Gastrocnemius medialis (tissue), 4 donors: ENCODE data around the gene DNA2. TPM values are rescaled to one million over a fixed set of nuclear protein-coding genes. Genes with fewer than 3 reads are reported as not detected.

Experiments used
- ATAC-seq, 2 donors: fragments of 150-250 bp; one replicate each; pipeline ENCODE4 v1.9.1; 2016
- DNase-seq, 2 donors: peaks; one replicate each; pipeline ENCODE4 v3.0.0-alpha.2; 2019
- H3K27ac ChIP-seq, 4 donors: fragments of 200-600 bp; sonication (generic); 1 replicate in 1 of 4; 2 replicates in 3 of 4; pipeline ENCODE4 v1.5.1; 2016 to 2018; ENCODE audit warnings: mild to moderate bottlenecking in 2 of 4, moderate library complexity in 1 of 4
- H3K27me3 ChIP-seq, 3 donors: fragments of 200-600 bp; sonication (generic) in 2 of 3; 1 replicate in 1 of 3; 2 replicates in 2 of 3; pipeline versions ENCODE4 v1.5.1 to v1.6.0; 2016 to 2019; ENCODE audit warnings: mild to moderate bottlenecking in 1 of 3, moderate library complexity in 1 of 3
- H3K36me3 ChIP-seq, 2 donors: fragments of 200-600 bp; sonication (generic) in 1 of 2; one replicate each; pipeline ENCODE4 v1.5.1; 2017 to 2018
- H3K4me1 ChIP-seq, 2 donors: fragments of 200-600 bp; sonication (generic) in 1 of 2; one replicate each; pipeline ENCODE4 v1.5.1; 2016 to 2017; ENCODE audit warnings: mild to moderate bottlenecking in 2 of 2
- H3K4me3 ChIP-seq, 4 donors: fragments of 200-600 bp; sonication (generic) in 3 of 4; 1 replicate in 1 of 4; 2 replicates in 3 of 4; pipeline ENCODE4 v1.5.1; 2016 to 2019; ENCODE audit warnings: mild to moderate bottlenecking in 2 of 4
- H3K9me3 ChIP-seq, 3 donors: fragments of 200-600 bp; sonication (generic) in 2 of 3; 1 replicate in 1 of 3; 2 replicates in 2 of 3; pipeline ENCODE4 v1.5.1; 2016 to 2019
- POLR2A ChIP-seq, 2 donors: fragments of 450-650 bp; IDR thresholded peaks; one replicate each; pipeline ENCODE4 v1.6.1; 2017; ENCODE audit warnings: antibody characterized with exemption in 2 of 2, mild to moderate bottlenecking in 2 of 2, moderate library complexity in 2 of 2
- in situ Hi-C, 4 donors: fragments of 200-750 bp; cut with MboI; loops; one replicate each; pipeline versions ENCODE4 v1.15.0 to v1.8.0; 2017; ENCODE audit warnings: low sequenced_read_pairs in 4 of 4
- intact Hi-C: fragments of 100-400 bp; cut with DNase I; formaldehyde crosslinking; loops from one replicate; pipeline ENCODE4 v1.15.1; 2023; ENCODE audit warnings: low total_unique reads
- total RNA-seq, 4 donors: library from RNA; depleted of rRNA; stranded (reverse); fragments of >200 nt; gene quantifications; one replicate each; pipeline versions ENCODE4 v1.1.0 to v1.2.3, GENCODE V29; 2016
- TF ChIP-seq, protein P1 (sequence below), 5 experiments: fragments of 450-650 bp in 3 of 5; fragments of 200-600 bp in 2 of 5; sonication (generic) in 2 of 5; IDR thresholded peaks in 4 of 5; conservative IDR thresholded peaks in 1 of 5; 1 replicate in 4 of 5; 2 replicates in 1 of 5; pipeline ENCODE4 v1.5.1; 2016 to 2019; ENCODE audit warnings: antibody characterized with exemption in 5 of 5, mild to moderate bottlenecking in 3 of 5, moderate library complexity in 3 of 5

DNA2 gene
- total RNA-seq, 4 donors from 2014 or later: 1.0 to 2.3 (median 1.9) TPM

DNA sequence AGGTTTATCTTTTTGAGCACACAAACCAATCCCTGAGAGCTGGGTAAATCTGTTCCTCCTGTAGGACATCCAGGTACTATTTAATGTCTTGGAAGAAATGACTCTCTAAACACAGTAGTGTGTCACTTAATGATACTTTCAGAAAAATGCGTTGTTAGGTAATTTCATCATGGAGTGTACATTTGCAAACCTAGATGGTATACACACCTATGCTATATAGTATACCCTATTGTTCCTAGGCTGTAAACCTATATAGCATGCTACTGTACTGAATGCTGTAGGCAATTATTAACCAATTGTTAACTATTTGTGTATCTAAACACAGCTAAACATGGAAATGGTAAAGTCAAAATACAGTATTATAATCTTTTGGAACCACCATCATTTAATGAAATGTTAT lies 74.8 kb downstream of the DNA2 start:
- peaks cover 0 to 68% of the 10 kb centered on the region in 2 donors for H3K36me3 ChIP-seq
- in situ Hi-C loops: loop anchor here in 1 of 4 donors (25.0 kb wide), 1 partner anchor 340 kb away; no protein-coding TSS in a partner anchor

GRCh38 chr10:68385740-68386139 lies 86.0 kb downstream of the DNA2 start:
- in situ Hi-C loops (loop anchor here in 1 of 4 donors (25.0 kb wide), 1 partner anchor 352 kb away; no protein-coding TSS in a partner anchor), intact Hi-C loops (no loop called here)
- ATAC-seq: no peak

More for the DNA sequence above, 74.8 kb downstream of the DNA2 start:
- no peak overlapping the region for H3K4me3 ChIP-seq
- no peak overlapping the region for H3K27ac ChIP-seq
- no peaks in the 10 kb centered on the region for H3K9me3 ChIP-seq
- H3K27me3 ChIP-seq: no peaks in the 10 kb centered on the region
- ATAC-seq (no peak), DNase-seq (no peak)
- H3K4me1 ChIP-seq: no peaks in the 10 kb centered on the region
- intact Hi-C loops: no loop called here
- TF ChIP-seq, protein P1, sequence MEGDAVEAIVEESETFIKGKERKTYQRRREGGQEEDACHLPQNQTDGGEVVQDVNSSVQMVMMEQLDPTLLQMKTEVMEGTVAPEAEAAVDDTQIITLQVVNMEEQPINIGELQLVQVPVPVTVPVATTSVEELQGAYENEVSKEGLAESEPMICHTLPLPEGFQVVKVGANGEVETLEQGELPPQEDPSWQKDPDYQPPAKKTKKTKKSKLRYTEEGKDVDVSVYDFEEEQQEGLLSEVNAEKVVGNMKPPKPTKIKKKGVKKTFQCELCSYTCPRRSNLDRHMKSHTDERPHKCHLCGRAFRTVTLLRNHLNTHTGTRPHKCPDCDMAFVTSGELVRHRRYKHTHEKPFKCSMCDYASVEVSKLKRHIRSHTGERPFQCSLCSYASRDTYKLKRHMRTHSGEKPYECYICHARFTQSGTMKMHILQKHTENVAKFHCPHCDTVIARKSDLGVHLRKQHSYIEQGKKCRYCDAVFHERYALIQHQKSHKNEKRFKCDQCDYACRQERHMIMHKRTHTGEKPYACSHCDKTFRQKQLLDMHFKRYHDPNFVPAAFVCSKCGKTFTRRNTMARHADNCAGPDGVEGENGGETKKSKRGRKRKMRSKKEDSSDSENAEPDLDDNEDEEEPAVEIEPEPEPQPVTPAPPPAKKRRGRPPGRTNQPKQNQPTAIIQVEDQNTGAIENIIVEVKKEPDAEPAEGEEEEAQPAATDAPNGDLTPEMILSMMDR (IDR thresholded peaks at IDR 0.05 in 4 of 5, conservative IDR thresholded peaks at IDR 0.05 in 1 of 5): no peak
- no peak for TF ChIP-seq POLR2A (IDR thresholded peaks at IDR 0.05)

DNA sequence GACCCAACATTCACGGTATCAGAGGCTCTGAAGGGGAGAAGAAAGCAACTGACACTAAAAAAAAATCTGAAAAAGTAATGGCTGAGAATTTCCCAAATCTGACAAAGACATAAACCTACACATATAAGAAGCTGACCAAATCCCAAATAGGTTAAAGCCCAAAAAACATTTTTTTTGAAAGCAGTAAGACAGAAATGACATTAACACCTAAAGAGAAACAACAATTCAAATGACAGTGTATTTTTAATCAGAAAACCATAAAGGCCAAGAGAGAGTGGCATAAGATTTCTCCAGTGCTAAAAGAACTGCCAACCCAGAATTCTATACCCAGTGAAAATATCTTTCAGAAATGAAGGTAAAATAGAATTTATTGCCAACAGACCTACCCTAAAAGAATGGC lies 100.2 kb downstream of the DNA2 start:
- in situ Hi-C loops: no loop called here
- no peak for DNase-seq
- TF ChIP-seq, protein P1 (IDR thresholded peaks at IDR 0.05 in 4 of 5, conservative IDR thresholded peaks at IDR 0.05 in 1 of 5): no peak
- TF ChIP-seq POLR2A (IDR thresholded peaks at IDR 0.05): no peak
- no peak for ATAC-seq
- H3K27ac ChIP-seq: no peak overlapping the region
- no peaks in the 10 kb centered on the region for H3K9me3 ChIP-seq
- peaks cover 0 to 55% of the 10 kb centered on the region in 2 donors for H3K36me3 ChIP-seq
- H3K4me3 ChIP-seq: no peak overlapping the region
- intact Hi-C loops: no loop called here
- no peaks in the 10 kb centered on the region for H3K27me3 ChIP-seq
- no peaks in the 10 kb centered on the region for H3K4me1 ChIP-seq

More at GRCh38 chr10:68385740-68386139, 86.0 kb downstream of the DNA2 start:
- Histone ChIP-seq H3K4me1 (no peaks in the 10 kb centered on the region), H3K9me3 (no peaks in the 10 kb centered on the region), H3K27ac (no peak overlapping the region), H3K4me3 (no peak overlapping the region), H3K27me3 (no peaks in the 10 kb centered on the region), H3K36me3 (peaks cover 0 to 94% of the 10 kb centered on the region in 2 donors)
- TF ChIP-seq POLR2A (IDR thresholded peaks at IDR 0.05): no peak
- TF ChIP-seq, protein P1 (IDR thresholded peaks at IDR 0.05 in 4 of 5, conservative IDR thresholded peaks at IDR 0.05 in 1 of 5): no peak
- DNase-seq: no peak

DNA sequence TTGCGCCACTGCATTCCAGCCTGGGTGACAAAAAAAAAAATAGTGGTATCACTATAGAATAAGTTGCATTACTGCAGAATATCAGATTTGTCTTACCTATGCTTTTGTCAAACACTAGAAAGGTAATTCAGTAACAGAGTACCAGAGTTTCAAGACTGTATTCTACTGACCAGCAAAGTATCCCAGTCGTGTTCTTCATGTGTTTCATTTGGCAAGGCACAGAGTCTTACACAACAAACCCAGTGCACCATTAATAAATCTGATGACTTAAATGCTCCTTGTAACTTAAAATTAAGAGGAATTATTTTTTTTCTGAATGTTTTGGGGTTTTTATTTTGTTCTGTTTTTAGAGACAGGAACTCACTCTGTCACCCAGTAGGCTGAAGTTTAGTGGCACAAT lies 104.7 kb downstream of the DNA2 start:
- intact Hi-C loops (no loop called here), in situ Hi-C loops (no loop called here)
- H3K4me1 ChIP-seq: no peaks in the 10 kb centered on the region
- H3K4me3 ChIP-seq: no peak overlapping the region
- no peak for DNase-seq
- peaks cover 0 to 40% of the 10 kb centered on the region in 2 donors for H3K36me3 ChIP-seq
- TF ChIP-seq, protein P1 (IDR thresholded peaks at IDR 0.05 in 4 of 5, conservative IDR thresholded peaks at IDR 0.05 in 1 of 5): no peak
- TF ChIP-seq POLR2A (IDR thresholded peaks at IDR 0.05): no peak
- H3K27me3 ChIP-seq: no peaks in the 10 kb centered on the region
- H3K27ac ChIP-seq: no peak overlapping the region
- no peak for ATAC-seq
- H3K9me3 ChIP-seq: no peaks in the 10 kb centered on the region

- peaks cover 0 to 39% of the 10 kb centered on the region in 2 donors for H3K36me3 ChIP-seq
- intact Hi-C loops: no loop called here
- ATAC-seq: no peak
Observed at GRCh38 chr10:68366600-68366999, 105.2 kb downstream of the DNA2 start.

More at GRCh38 chr10:68366600-68366999, 105.2 kb downstream of the DNA2 start:
- TF ChIP-seq, protein P1 (IDR thresholded peaks at IDR 0.05 in 4 of 5, conservative IDR thresholded peaks at IDR 0.05 in 1 of 5): no peak
- no peak for TF ChIP-seq POLR2A (IDR thresholded peaks at IDR 0.05)
- in situ Hi-C loops: no loop called here
- Histone ChIP-seq H3K27ac (no peak overlapping the region), H3K4me1 (no peaks in the 10 kb centered on the region), H3K27me3 (no peaks in the 10 kb centered on the region), H3K9me3 (no peaks in the 10 kb centered on the region), H3K4me3 (no peak overlapping the region)
- no peak for DNase-seq
